ENCODE measurements around the gene CCDC88C.

CCDC88C gene

DNA sequence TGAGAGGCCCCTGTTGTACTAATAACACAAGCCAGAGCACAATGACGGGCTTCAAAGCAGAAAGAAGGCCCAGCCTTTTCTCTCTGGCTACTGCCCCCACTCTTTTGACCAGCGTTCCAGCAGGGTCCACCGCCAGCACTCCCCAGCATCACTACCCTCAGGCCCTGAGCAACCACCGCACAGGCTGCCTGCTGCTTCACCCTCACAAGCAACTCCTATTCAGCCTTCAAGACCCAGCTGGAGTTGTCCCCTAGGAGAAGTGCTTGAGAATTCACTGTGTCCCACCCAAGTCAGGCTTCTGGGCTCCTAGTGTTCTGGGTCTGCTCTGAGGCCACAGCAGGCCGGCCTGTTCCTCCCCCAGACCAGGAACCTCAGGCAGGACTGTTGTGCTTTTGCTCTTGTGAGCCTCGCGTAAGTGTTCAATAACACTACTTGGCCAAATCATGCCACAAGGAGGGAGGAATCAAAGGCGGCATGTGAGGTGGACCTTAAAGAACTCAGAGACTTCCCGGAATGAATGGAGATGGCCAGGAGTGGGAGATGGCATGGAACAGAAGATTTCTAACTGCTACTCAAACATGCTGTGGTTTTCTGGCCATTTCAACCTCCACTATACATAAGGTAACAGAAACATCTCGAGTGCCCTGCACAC, 89.8 kb downstream of the CCDC88C start:
- H3K9ac ChIP-seq (ENCODE audit: low read depth, low read length, poor library complexity): no peak overlapping the region
- H4K91ac ChIP-seq (ENCODE audit: low read depth, low read length, poor library complexity): no peak overlapping the region
- H3K79me1 ChIP-seq (ENCODE audit: low read depth, low read length): peaks cover 4% of the 10 kb centered on the region
- peaks cover 0 to 10% of the 10 kb centered on the region in 2 donors for H3K4me1 ChIP-seq (ENCODE audit: control insufficient read depth in 2 of 2, insufficient read depth in 1 of 2, low read depth in 1 of 2, low read length in 2 of 2)
- H2BK5ac ChIP-seq (ENCODE audit: low read length): no peak overlapping the region
- H2BK120ac ChIP-seq (ENCODE audit: low read depth, low read length): no peak overlapping the region
- no peak overlapping the region for H3K14ac ChIP-seq (ENCODE audit: low read length)
- peak overlapping the region; percentile 33 for H3K18ac ChIP-seq (ENCODE audit: low read length)
- no peak overlapping the region for H3K4me2 ChIP-seq (ENCODE audit: insufficient read depth, low read length, poor library complexity, severe bottlenecking)
- no peaks in the 10 kb centered on the region for H3K27me3 ChIP-seq (ENCODE audit: control insufficient read depth in 3 of 3, insufficient read depth in 3 of 3, low read depth in 1 of 3, low read length in 3 of 3)
- H3K4ac ChIP-seq (ENCODE audit: low read length): no peak overlapping the region
- H3K23ac ChIP-seq (ENCODE audit: low read depth, low read length, poor library complexity): no peak overlapping the region
- H2BK15ac ChIP-seq (ENCODE audit: low read length): no peak overlapping the region
- no peak overlapping the region for H3K4me3 ChIP-seq (ENCODE audit: low read length in 2 of 2)
- no CpG with 5 or more reads among the region's 10 CpGs for WGBS, 2 donors (ENCODE audit: extremely low coverage in 2 of 2, insufficient read length in 2 of 2, insufficient replicate concordance in 1 of 2)
- H3K27ac ChIP-seq (replicated peaks; ENCODE audit: low read length): no peak overlapping the region
- DNase-seq (ENCODE audit: low spot score): no peak
- no peaks in the 10 kb centered on the region for H3K9me3 ChIP-seq (replicated peaks in 1 of 2; ENCODE audit: control insufficient read depth in 2 of 2, insufficient read depth in 1 of 2, low read depth in 1 of 2, low read length in 2 of 2)
- H3K36me3 ChIP-seq (replicated peaks in 1 of 2; ENCODE audit: control insufficient read depth in 2 of 2, insufficient read depth in 2 of 2, low read length in 2 of 2): peaks cover 24 to 45% of the 10 kb centered on the region in 2 donors
- no peak overlapping the region for H4K8ac ChIP-seq (ENCODE audit: low read depth, low read length)
- no peak overlapping the region for H2BK12ac ChIP-seq (ENCODE audit: low read length)
- H2AK5ac ChIP-seq (ENCODE audit: low read depth, low read length): no peak overlapping the region
- no peak overlapping the region for H2AFZ ChIP-seq (ENCODE audit: low read length)

- Histone ChIP-seq H3K27ac (replicated peaks; ENCODE audit: low read length) (no peak overlapping the region), H2AFZ (ENCODE audit: low read length) (no peak overlapping the region), H3K23ac (ENCODE audit: low read depth, low read length, poor library complexity) (no peak overlapping the region), H2BK12ac (ENCODE audit: low read length) (no peak overlapping the region), H2BK15ac (ENCODE audit: low read length) (no peak overlapping the region), H2BK5ac (ENCODE audit: low read length) (no peak overlapping the region), H3K14ac (ENCODE audit: low read length) (no peak overlapping the region), H3K27me3 (ENCODE audit: control insufficient read depth in 3 of 3, insufficient read depth in 3 of 3, low read depth in 1 of 3, low read length in 3 of 3) (no peaks in the 10 kb centered on the region), H3K4me3 (ENCODE audit: low read length in 2 of 2) (no peak overlapping the region), H2BK120ac (ENCODE audit: low read depth, low read length) (no peak overlapping the region), H3K18ac (ENCODE audit: low read length) (no peak overlapping the region), H3K4me1 (ENCODE audit: control insufficient read depth in 2 of 2, insufficient read depth in 1 of 2, low read depth in 1 of 2, low read length in 2 of 2) (peaks cover 0 to 10% of the 10 kb centered on the region in 2 donors), H3K4ac (ENCODE audit: low read length) (no peak overlapping the region), H3K79me1 (ENCODE audit: low read depth, low read length) (peaks cover 4% of the 10 kb centered on the region), H4K8ac (ENCODE audit: low read depth, low read length) (no peak overlapping the region), H3K4me2 (ENCODE audit: insufficient read depth, low read length, poor library complexity, severe bottlenecking) (no peak overlapping the region), H2AK5ac (ENCODE audit: low read depth, low read length) (no peak overlapping the region), H3K9ac (ENCODE audit: low read depth, low read length, poor library complexity) (no peak overlapping the region), H3K9me3 (replicated peaks in 1 of 2; ENCODE audit: control insufficient read depth in 2 of 2, insufficient read depth in 1 of 2, low read depth in 1 of 2, low read length in 2 of 2) (no peaks in the 10 kb centered on the region), H3K36me3 (replicated peaks in 1 of 2; ENCODE audit: control insufficient read depth in 2 of 2, insufficient read depth in 2 of 2, low read length in 2 of 2) (peaks cover 26 to 44% of the 10 kb centered on the region in 2 donors), H4K91ac (ENCODE audit: low read depth, low read length, poor library complexity) (no peak overlapping the region)
- no CpG with 5 or more reads among the region's 7 CpGs for WGBS, 2 donors (ENCODE audit: extremely low coverage in 2 of 2, insufficient read length in 2 of 2, insufficient replicate concordance in 1 of 2)
- DNase-seq (ENCODE audit: low spot score): no peak
Measured at GRCh38 chr14:91327250-91327595, 90.4 kb downstream of the CCDC88C start.

GRCh38 chr14:91326514-91327249, 90.9 kb downstream of the CCDC88C start:
- Histone ChIP-seq H4K8ac (ENCODE audit: low read depth, low read length) (no peak overlapping the region), H3K4ac (ENCODE audit: low read length) (no peak overlapping the region), H4K91ac (ENCODE audit: low read depth, low read length, poor library complexity) (no peak overlapping the region), H2BK120ac (ENCODE audit: low read depth, low read length) (no peak overlapping the region), H3K27ac (replicated peaks; ENCODE audit: low read length) (no peak overlapping the region), H3K4me3 (ENCODE audit: low read length in 2 of 2) (no peak overlapping the region), H2AFZ (ENCODE audit: low read length) (no peak overlapping the region), H3K9ac (ENCODE audit: low read depth, low read length, poor library complexity) (no peak overlapping the region), H3K9me3 (replicated peaks in 1 of 2; ENCODE audit: control insufficient read depth in 2 of 2, insufficient read depth in 1 of 2, low read depth in 1 of 2, low read length in 2 of 2) (no peaks in the 10 kb centered on the region), H2AK5ac (ENCODE audit: low read depth, low read length) (no peak overlapping the region), H3K79me1 (ENCODE audit: low read depth, low read length) (peaks cover 4% of the 10 kb centered on the region), H3K14ac (ENCODE audit: low read length) (no peak overlapping the region), H3K4me2 (ENCODE audit: insufficient read depth, low read length, poor library complexity, severe bottlenecking) (no peak overlapping the region), H3K4me1 (ENCODE audit: control insufficient read depth in 2 of 2, insufficient read depth in 1 of 2, low read depth in 1 of 2, low read length in 2 of 2) (peaks cover 0 to 10% of the 10 kb centered on the region in 2 donors), H2BK15ac (ENCODE audit: low read length) (no peak overlapping the region), H2BK12ac (ENCODE audit: low read length) (no peak overlapping the region), H3K18ac (ENCODE audit: low read length) (no peak overlapping the region), H2BK5ac (ENCODE audit: low read length) (no peak overlapping the region), H3K23ac (ENCODE audit: low read depth, low read length, poor library complexity) (no peak overlapping the region), H3K27me3 (ENCODE audit: control insufficient read depth in 3 of 3, insufficient read depth in 3 of 3, low read depth in 1 of 3, low read length in 3 of 3) (no peaks in the 10 kb centered on the region), H3K36me3 (replicated peaks in 1 of 2; ENCODE audit: control insufficient read depth in 2 of 2, insufficient read depth in 2 of 2, low read length in 2 of 2) (peaks cover 31 to 50% of the 10 kb centered on the region in 2 donors)
- no peak for DNase-seq (ENCODE audit: low spot score)
- WGBS, 2 donors (ENCODE audit: extremely low coverage in 2 of 2, insufficient read length in 2 of 2, insufficient replicate concordance in 1 of 2): no CpG with 5 or more reads among the region's 14 CpGs

Data from neuronal stem cell (in vitro differentiated cells).